ENCODE measurements around the gene KAT5.
"Not testable (repeated sequence)": the region's sequence is repeated elsewhere in the genome, so short reads cannot be mapped to it uniquely, and the experiment has no call there.

KAT5 gene

GRCh38 chr11:65762169-65762568 lies 50.1 kb downstream of the KAT5 start:
- not testable (repeated sequence) for DNase-seq

GRCh38 chr11:65762816-65763215 lies 50.8 kb downstream of the KAT5 start:
- DNase-seq: not testable (repeated sequence)

- DNase-seq: no peak
Observed at GRCh38 chr11:65764434-65764833, 52.4 kb downstream of the KAT5 start.

GRCh38 chr11:65766535-65766934 lies 54.5 kb downstream of the KAT5 start:
- DNase-seq: peak; percentile 34

- no peak for DNase-seq
Observed at GRCh38 chr11:65767406-65767805, 55.4 kb downstream of the KAT5 start.

- DNase-seq: not testable (repeated sequence)
Observed at GRCh38 chr11:65767806-65768205, 55.8 kb downstream of the KAT5 start.
